ENCODE data around the gene MST1. TPM values are rescaled to one million over a fixed set of nuclear protein-coding genes. Genes with fewer than 3 reads are reported as not detected.

The MST1 gene
- polyA plus RNA-seq, 4 donors: 157 to 488 (median 335) TPM

GRCh38 chr3:49716169-49716568, 26.9 kb upstream of the MST1 start:
- no peak overlapping the region for H3K4me3 ChIP-seq (ENCODE audit: low read depth in 1 of 3, low read length in 3 of 3)
- FAIRE-seq: no peak
- H3K27me3 ChIP-seq (ENCODE audit: control insufficient read depth in 3 of 3, insufficient read depth in 3 of 3, low read length in 3 of 3): no peaks in the 10 kb centered on the region
- H3K27ac ChIP-seq (ENCODE audit: low read depth in 1 of 3, low read length in 2 of 3): no peak overlapping the region
- DNase-seq: no peak
- H3K9me3 ChIP-seq (ENCODE audit: control insufficient read depth in 2 of 2, insufficient read depth in 1 of 2, low read depth in 1 of 2, low read length in 1 of 2): no peaks in the 10 kb centered on the region
- H3K4me1 ChIP-seq (ENCODE audit: control insufficient read depth in 3 of 3, insufficient read depth in 2 of 3, low read depth in 1 of 3, low read length in 2 of 3): peaks cover 0 to 18% (median 0%) of the 10 kb centered on the region in 3 donors
- peaks cover 0 to 84% (median 0%) of the 10 kb centered on the region in 3 donors for H3K36me3 ChIP-seq (ENCODE audit: control insufficient read depth in 3 of 3, insufficient read depth in 2 of 3, low read depth in 1 of 3, low read length in 3 of 3)
- 92 to 95% (median 93%) methylated on average over 4 to 7 of the region's 7 CpGs for WGBS, 3 donors

GRCh38 chr3:49715611-49716121, 26.4 kb upstream of the MST1 start:
- H3K27ac ChIP-seq (ENCODE audit: low read depth in 1 of 3, low read length in 2 of 3): no peak overlapping the region
- H3K9me3 ChIP-seq (ENCODE audit: control insufficient read depth in 2 of 2, insufficient read depth in 1 of 2, low read depth in 1 of 2, low read length in 1 of 2): no peaks in the 10 kb centered on the region
- no peak overlapping the region for H3K4me3 ChIP-seq (ENCODE audit: low read depth in 1 of 3, low read length in 3 of 3)
- FAIRE-seq (no peak), DNase-seq (no peak)
- WGBS, 3 donors: 91 to 92% (median 91%) methylated on average over 13 of the region's 13 CpGs
- peaks cover 0 to 18% (median 0%) of the 10 kb centered on the region in 3 donors for H3K4me1 ChIP-seq (ENCODE audit: control insufficient read depth in 3 of 3, insufficient read depth in 2 of 3, low read depth in 1 of 3, low read length in 2 of 3)
- H3K36me3 ChIP-seq (ENCODE audit: control insufficient read depth in 3 of 3, insufficient read depth in 2 of 3, low read depth in 1 of 3, low read length in 3 of 3): peaks cover 0 to 83% (median 0%) of the 10 kb centered on the region in 3 donors
- H3K27me3 ChIP-seq (ENCODE audit: control insufficient read depth in 3 of 3, insufficient read depth in 3 of 3, low read length in 3 of 3): no peaks in the 10 kb centered on the region

GRCh38 chr3:49714728-49715550, 25.7 kb upstream of the MST1 start:
- no peak overlapping the region for H3K27ac ChIP-seq (ENCODE audit: low read depth in 1 of 3, low read length in 2 of 3)
- no peak for FAIRE-seq
- DNase-seq: no peak
- no peaks in the 10 kb centered on the region for H3K27me3 ChIP-seq (ENCODE audit: control insufficient read depth in 3 of 3, insufficient read depth in 3 of 3, low read length in 3 of 3)
- no peaks in the 10 kb centered on the region for H3K9me3 ChIP-seq (ENCODE audit: control insufficient read depth in 2 of 2, insufficient read depth in 1 of 2, low read depth in 1 of 2, low read length in 1 of 2)
- no peak overlapping the region for H3K4me3 ChIP-seq (ENCODE audit: low read depth in 1 of 3, low read length in 3 of 3)
- WGBS, 3 donors: 91 to 93% (median 93%) methylated on average over 13 of the region's 13 CpGs
- peaks cover 0 to 80% (median 0%) of the 10 kb centered on the region in 3 donors for H3K36me3 ChIP-seq (ENCODE audit: control insufficient read depth in 3 of 3, insufficient read depth in 2 of 3, low read depth in 1 of 3, low read length in 3 of 3)
- H3K4me1 ChIP-seq (ENCODE audit: control insufficient read depth in 3 of 3, insufficient read depth in 2 of 3, low read depth in 1 of 3, low read length in 2 of 3): peaks cover 0 to 18% (median 0%) of the 10 kb centered on the region in 3 donors

- H3K36me3 ChIP-seq (ENCODE audit: control insufficient read depth in 3 of 3, insufficient read depth in 2 of 3, low read depth in 1 of 3, low read length in 3 of 3): peaks cover 0 to 84% (median 0%) of the 10 kb centered on the region in 3 donors
- no peak overlapping the region for H3K27ac ChIP-seq (ENCODE audit: low read depth in 1 of 3, low read length in 2 of 3)
- H3K4me3 ChIP-seq (ENCODE audit: low read depth in 1 of 3, low read length in 3 of 3): no peak overlapping the region
- no peaks in the 10 kb centered on the region for H3K27me3 ChIP-seq (ENCODE audit: control insufficient read depth in 3 of 3, insufficient read depth in 3 of 3, low read length in 3 of 3)
- no peaks in the 10 kb centered on the region for H3K9me3 ChIP-seq (ENCODE audit: control insufficient read depth in 2 of 2, insufficient read depth in 1 of 2, low read depth in 1 of 2, low read length in 1 of 2)
- H3K4me1 ChIP-seq (ENCODE audit: control insufficient read depth in 3 of 3, insufficient read depth in 2 of 3, low read depth in 1 of 3, low read length in 2 of 3): peaks cover 0 to 9% (median 0%) of the 10 kb centered on the region in 3 donors
- no peak for DNase-seq
- FAIRE-seq: no peak
- WGBS, 3 donors: 92 to 98% (median 94%) methylated on average over 25 of the region's 25 CpGs
Measured at GRCh38 chr3:49713336-49714105, 24.2 kb upstream of the MST1 start.

- H3K9me3 ChIP-seq (ENCODE audit: control insufficient read depth in 2 of 2, insufficient read depth in 1 of 2, low read depth in 1 of 2, low read length in 1 of 2): no peaks in the 10 kb centered on the region
- no peak for DNase-seq
- WGBS, 3 donors: 62 to 67% (median 67%) methylated on average over 7 of the region's 7 CpGs
- H3K36me3 ChIP-seq (ENCODE audit: control insufficient read depth in 3 of 3, insufficient read depth in 2 of 3, low read depth in 1 of 3, low read length in 3 of 3): peaks cover 0 to 83% (median 5%) of the 10 kb centered on the region in 3 donors
- peaks cover 0 to 4% (median 0%) of the 10 kb centered on the region in 3 donors for H3K4me1 ChIP-seq (ENCODE audit: control insufficient read depth in 3 of 3, insufficient read depth in 2 of 3, low read depth in 1 of 3, low read length in 2 of 3)
- FAIRE-seq: no peak
- no peak overlapping the region for H3K27ac ChIP-seq (ENCODE audit: low read depth in 1 of 3, low read length in 2 of 3)
- no peaks in the 10 kb centered on the region for H3K27me3 ChIP-seq (ENCODE audit: control insufficient read depth in 3 of 3, insufficient read depth in 3 of 3, low read length in 3 of 3)
- no peak overlapping the region for H3K4me3 ChIP-seq (ENCODE audit: low read depth in 1 of 3, low read length in 3 of 3)
Measured at GRCh38 chr3:49712631-49713317, 23.5 kb upstream of the MST1 start.

- no peak overlapping the region for H3K27ac ChIP-seq (ENCODE audit: low read depth in 1 of 3, low read length in 2 of 3)
- DNase-seq (no peak), FAIRE-seq (no peak)
- no peak overlapping the region for H3K4me3 ChIP-seq (ENCODE audit: low read depth in 1 of 3, low read length in 3 of 3)
- H3K9me3 ChIP-seq (ENCODE audit: control insufficient read depth in 2 of 2, insufficient read depth in 1 of 2, low read depth in 1 of 2, low read length in 1 of 2): no peaks in the 10 kb centered on the region
- WGBS, 3 donors: 91 to 96% (median 94%) methylated on average over 11 of the region's 11 CpGs
- peaks cover 0 to 83% (median 5%) of the 10 kb centered on the region in 3 donors for H3K36me3 ChIP-seq (ENCODE audit: control insufficient read depth in 3 of 3, insufficient read depth in 2 of 3, low read depth in 1 of 3, low read length in 3 of 3)
- H3K27me3 ChIP-seq (ENCODE audit: control insufficient read depth in 3 of 3, insufficient read depth in 3 of 3, low read length in 3 of 3): no peaks in the 10 kb centered on the region
- H3K4me1 ChIP-seq (ENCODE audit: control insufficient read depth in 3 of 3, insufficient read depth in 2 of 3, low read depth in 1 of 3, low read length in 2 of 3): peaks cover 0 to 4% (median 0%) of the 10 kb centered on the region in 3 donors
Measured at GRCh38 chr3:49712166-49712565, 22.9 kb upstream of the MST1 start.

GRCh38 chr3:49711489-49711888, 22.2 kb upstream of the MST1 start:
- no peaks in the 10 kb centered on the region for H3K9me3 ChIP-seq (ENCODE audit: control insufficient read depth in 2 of 2, insufficient read depth in 1 of 2, low read depth in 1 of 2, low read length in 1 of 2)
- 72 to 90% (median 84%) methylated on average over 5 of the region's 5 CpGs for WGBS, 3 donors
- no peak for FAIRE-seq
- H3K27ac ChIP-seq (ENCODE audit: low read depth in 1 of 3, low read length in 2 of 3): no peak overlapping the region
- no peaks in the 10 kb centered on the region for H3K27me3 ChIP-seq (ENCODE audit: control insufficient read depth in 3 of 3, insufficient read depth in 3 of 3, low read length in 3 of 3)
- no peak overlapping the region for H3K4me3 ChIP-seq (ENCODE audit: low read depth in 1 of 3, low read length in 3 of 3)
- peaks cover 0 to 4% (median 0%) of the 10 kb centered on the region in 3 donors for H3K4me1 ChIP-seq (ENCODE audit: control insufficient read depth in 3 of 3, insufficient read depth in 2 of 3, low read depth in 1 of 3, low read length in 2 of 3)
- H3K36me3 ChIP-seq (ENCODE audit: control insufficient read depth in 3 of 3, insufficient read depth in 2 of 3, low read depth in 1 of 3, low read length in 3 of 3): peaks cover 0 to 83% (median 5%) of the 10 kb centered on the region in 3 donors
- no peak for DNase-seq

GRCh38 chr3:49709852-49710251, 20.6 kb upstream of the MST1 start:
- WGBS, 3 donors: 91 to 97% (median 96%) methylated on average over 8 of the region's 8 CpGs
- FAIRE-seq: no peak
- H3K27me3 ChIP-seq (ENCODE audit: control insufficient read depth in 3 of 3, insufficient read depth in 3 of 3, low read length in 3 of 3): no peaks in the 10 kb centered on the region
- H3K9me3 ChIP-seq (ENCODE audit: control insufficient read depth in 2 of 2, insufficient read depth in 1 of 2, low read depth in 1 of 2, low read length in 1 of 2): no peaks in the 10 kb centered on the region
- DNase-seq: no peak
- H3K4me3 ChIP-seq (ENCODE audit: low read depth in 1 of 3, low read length in 3 of 3): no peak overlapping the region
- H3K27ac ChIP-seq (ENCODE audit: low read depth in 1 of 3, low read length in 2 of 3): no peak overlapping the region
- peaks cover 0 to 83% (median 6%) of the 10 kb centered on the region in 3 donors for H3K36me3 ChIP-seq (ENCODE audit: control insufficient read depth in 3 of 3, insufficient read depth in 2 of 3, low read depth in 1 of 3, low read length in 3 of 3)
- H3K4me1 ChIP-seq (ENCODE audit: control insufficient read depth in 3 of 3, insufficient read depth in 2 of 3, low read depth in 1 of 3, low read length in 2 of 3): peaks cover 0 to 4% (median 0%) of the 10 kb centered on the region in 3 donors

Data from small intestine (tissue), 7 donors.